ENCODE measurements around the gene TUBA1C. TPM values are rescaled to one million over a fixed set of nuclear protein-coding genes. Genes with fewer than 3 reads are reported as not detected.

The TUBA1C gene
- total RNA-seq, 1 experiment from 2014 or later: 660 TPM

- Histone ChIP-seq H4K20me1 (ENCODE audit: control insufficient read depth, insufficient read depth, insufficient read length) (no peaks in the 10 kb centered on the region), H3T11ph (ENCODE audit: low read length) (no peak overlapping the region), H3K18ac (ENCODE audit: insufficient read length, low read depth, low read length) (no peak overlapping the region), H3K27ac (ENCODE audit: insufficient read length, low read depth, low read length) (no peak overlapping the region), H4K5ac (ENCODE audit: insufficient read length, low read depth, low read length) (no peak overlapping the region), H2BK12ac (ENCODE audit: insufficient read length, low read depth, low read length) (no peak overlapping the region), H3K27me3 (ENCODE audit: insufficient read depth, low read length) (peaks cover 22% of the 10 kb centered on the region; the same call in 1 of the 2 replicates), H3K9me3 (ENCODE audit: control insufficient read depth, low read depth, low read length) (no peaks in the 10 kb centered on the region), H2BK15ac (ENCODE audit: low read depth, low read length) (no peak overlapping the region), H3K23ac (ENCODE audit: insufficient read length, low read depth, low read length) (no peak overlapping the region), H3K4ac (ENCODE audit: low read depth, low read length) (no peak overlapping the region), H2AK5ac (ENCODE audit: insufficient read length, low read length) (no peak overlapping the region), H4K91ac (ENCODE audit: insufficient read length, low read depth, low read length) (no peak overlapping the region), H3K79me1 (ENCODE audit: insufficient read depth, low read depth, low read length, poor library complexity, severe bottlenecking) (no peaks in the 10 kb centered on the region), H3K4me1 (ENCODE audit: insufficient read depth, low read length) (no peaks in the 10 kb centered on the region), H3K23me2 (ENCODE audit: insufficient read length, low read depth, low read length, poor library complexity, severe bottlenecking) (peaks cover 5% of the 10 kb centered on the region), H2BK5ac (ENCODE audit: insufficient read length, low read length) (no peak overlapping the region), H4K8ac (replicated peaks; ENCODE audit: insufficient read length, low read depth, low read length) (no peak overlapping the region), H3K4me2 (ENCODE audit: insufficient read depth, insufficient read length, low read length) (no peak overlapping the region), H2BK20ac (ENCODE audit: low read depth, low read length, poor library complexity, severe bottlenecking) (no peak overlapping the region), H3K56ac (ENCODE audit: insufficient read length, low read depth, low read length) (no peak overlapping the region), H3K9ac (ENCODE audit: extremely low read depth, insufficient read length, low read length) (no peak overlapping the region), H2BK120ac (ENCODE audit: low read depth, low read length, poor library complexity, severe bottlenecking) (no peak overlapping the region), H3K14ac (ENCODE audit: insufficient read depth, low read length) (no peak overlapping the region), H3K79me2 (ENCODE audit: insufficient read depth, low read length) (no peaks in the 10 kb centered on the region), H2AFZ (ENCODE audit: low read length) (no peak overlapping the region)
- no peaks in the 10 kb centered on the region for H3K9me3 Mint-ChIP-seq
- DNase-seq: no peak
- TF ChIP-seq CTCF (conservative IDR thresholded peaks at IDR 0.05): no peak
- no peak overlapping the region for H3K27ac Mint-ChIP-seq
- H3K4me3 Mint-ChIP-seq: no peak overlapping the region
- no peaks in the 10 kb centered on the region; a peak in 1 of 7 replicates for H3K36me3 Mint-ChIP-seq (ENCODE audit: insufficient read depth in 1 of 3, low read depth in 3 of 3)
- peaks cover 4 to 10% of the 10 kb centered on the region in 2 experiments; a peak in 2 of 4 replicates for H3K4me1 Mint-ChIP-seq
- no CpG with 5 or more reads among the region's 4 CpGs for WGBS (ENCODE audit: extremely low coverage, insufficient read length, low lambda C conversion rate)
- peaks cover 73% of the 10 kb centered on the region for H3K27me3 Mint-ChIP-seq (ENCODE audit: low read depth)
These were observed 36.9 kb downstream of the TUBA1C start for GRCh38 chr12:49301760-49302159.

Data from H9 (cell line).